HL-60 (cell line): ENCODE measurements around the gene LRRC4C.

Source experiments
- CTCF ChIP-seq: IDR thresholded peaks from one replicate; pipeline ENCODE4 v1.5.1; 2011; ENCODE audit warnings: low read length, control low read depth, inconsistent platforms; ENCODE audit not compliant: insufficient read depth
- POLR2AphosphoS5 ChIP-seq: IDR thresholded peaks from 2 replicates; pipeline ENCODE4 v1.6.1; 2012; ENCODE audit warnings: low read depth
- SPI1 ChIP-seq: IDR thresholded peaks from 2 replicates; pipeline ENCODE4 v1.6.1; 2012; ENCODE audit warnings: low read depth, mild to moderate bottlenecking, borderline replicate concordance

DNA sequence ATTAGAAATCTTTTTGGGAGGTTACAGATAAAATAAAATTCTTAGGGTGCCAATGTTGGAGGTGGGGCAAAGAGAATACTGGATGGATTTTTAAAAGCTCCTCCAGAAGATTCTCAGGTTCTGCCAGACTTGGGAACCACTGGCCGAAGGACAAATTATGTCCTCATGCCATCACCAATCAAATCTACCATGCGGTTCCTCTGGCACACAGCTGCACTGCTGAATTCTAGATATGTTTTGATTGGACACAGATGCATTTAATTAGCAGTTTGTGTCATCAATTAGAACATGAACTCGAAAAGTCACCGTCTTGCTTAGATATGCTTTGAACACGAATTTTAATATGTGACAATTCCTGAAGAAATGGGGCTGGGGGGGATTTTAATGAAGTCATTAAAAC, 1269.2 kb downstream of the LRRC4C start:
- no peak for TF ChIP-seq CTCF
- TF ChIP-seq POLR2AphosphoS5: no peak
- TF ChIP-seq SPI1: no peak
